Heart right ventricle (tissue), 16 donors: Measurements from ENCODE around the gene SVIP. TPM values are rescaled to one million over a fixed set of nuclear protein-coding genes. Genes with fewer than 3 reads are reported as not detected.

Experiments used
- ATAC-seq, 8 donors: fragments of 200-7000 bp; cut with Tn5 transposase; one replicate each; pipeline ENCODE4 v1.9.1; 2020; ENCODE audit warnings: mild to moderate bottlenecking in 8 of 8, moderate library complexity in 8 of 8, moderate number of reproducible peaks in 1 of 8
- DNase-seq, 2 donors: peaks; one replicate each; pipeline ENCODE4 v3.0.0-alpha.2; 2020
- H3K27ac ChIP-seq, 10 donors: fragments of 200-600 bp; sonication (generic) in 2 of 10; one replicate each; pipeline versions ENCODE4 v1.5.0 to v1.8.0; 2020 to 2022; ENCODE audit warnings: mild to moderate bottlenecking in 3 of 10
- H3K27me3 ChIP-seq, 7 donors: fragments of 200-600 bp; one replicate each; pipeline ENCODE4 v1.8.0; 2021 to 2022; ENCODE audit warnings: mild to moderate bottlenecking in 2 of 7
- H3K36me3 ChIP-seq, 9 donors: fragments of 200-600 bp; sonication (generic) in 1 of 9; one replicate each; pipeline versions ENCODE4 v1.5.0 to v1.8.0; 2020 to 2022; ENCODE audit warnings: mild to moderate bottlenecking in 2 of 9
- H3K4me1 ChIP-seq, 9 donors: fragments of 200-600 bp; sonication (generic) in 1 of 9; one replicate each; pipeline versions ENCODE4 v1.5.0 to v1.8.0; 2020 to 2022; ENCODE audit warnings: mild to moderate bottlenecking in 4 of 9
- H3K4me3 ChIP-seq, 10 donors: fragments of 200-600 bp; sonication (generic) in 2 of 10; one replicate each; pipeline versions ENCODE4 v1.5.0 to v1.8.0; 2020 to 2022; ENCODE audit warnings: mild to moderate bottlenecking in 7 of 10, moderate library complexity in 2 of 10
- H3K9me3 ChIP-seq, 11 donors: fragments of 200-600 bp in 10 of 11; sonication (generic) in 2 of 11; one replicate each; pipeline versions ENCODE4 v1.5.0 to v1.8.0; 2013 to 2022; ENCODE audit warnings: mild to moderate bottlenecking in 2 of 11, control low read depth in 1 of 11, moderate library complexity in 1 of 11
- WGBS, 2 donors: extraction: QIAGEN DNeasy Blood & Tissue Kit; methylation state at CpG; one replicate each; pipeline ENCODE4 v1.1.7; 2013; ENCODE audit warnings: inconsistent platforms in 1 of 2; 5-methylcytosine and 5-hydroxymethylcytosine counted together
- intact Hi-C, 10 donors: fragments of 100-400 bp; cut with DNase I; formaldehyde crosslinking; loops; one replicate each; pipeline versions ENCODE4 v1.11.1 to v1.14.2; 2022
- polyA plus RNA-seq, 2 donors: library from polyadenylated mRNA; stranded (reverse); fragments of 200-250 nt; gene quantifications; one replicate each; pipeline ENCODE4 v1.2.3, GENCODE V29; 2013
- total RNA-seq, 10 donors: library from RNA; stranded (reverse); fragmentation: NEBNext Ultra II Directional in 3 of 10; extraction: Animal tissue kit (Norgen Biotek cat#: 25700) in 3 of 10; gene quantifications; one replicate each; pipeline versions ENCODE4 v1.2.1 to v1.2.4, GENCODE V29; 2021 to 2023
- TF ChIP-seq, protein P1 (sequence below), 9 donors: fragments of 200-600 bp; sonication (generic) in 2 of 9; IDR thresholded peaks; one replicate each; pipeline versions ENCODE4 v1.5.0 to v1.8.0; 2021 to 2022; ENCODE audit warnings: antibody characterized with exemption in 9 of 9, mild to moderate bottlenecking in 5 of 9, moderate library complexity in 1 of 9
- donor health status: Arrhythmogenic right ventricular cardiomyopathy.
- donor health status: ischemic (EF 13 %, LVEDD 7.1; RV severe dilation, severe dysfunction).
- donor health status: healthy with polysubstance abuse.
- donor health status: DM: no; HTN: yes; CAD: no.
- donor health status: DM: no; HTN: no; CAD: no.
- donor health status: ischemic (EF 25% LVEDD 6.9; RV normal size, moderate dysfunction).
- donor health status: ischemic (EF 25% LVEDD 5.7; RV mildly dilated, moderate dysfunction).
- donor health status: healthy.
- donor health status: DM: yes; HTN: yes; CAD: no.
- donor health status: Ischemic cardiomyopathy.
- donor health status: ischemic (EF 35%, LVEDD 5.7; RV mildly dilated, moderate dysfunction).
- donor health status: nonischemic (EF 11% LVEDD 7.7; RV severe dilation, severe dysfunction).
- donor health status: DM: yes; HTN: yes; CAD: no.
- donor health status: PGD.
- donor health status: ischemic (EF 29% LVEDD 5.4; RV normal size, mild dysfunction).
- donor health status: nonischemic (EF 23%, LVEDD 6.1; RV moderate dilation, normal function).

Gene SVIP
- total and polyA plus RNA-seq, 12 donors, result 9.7 to 30.3 (median 24.1) TPM

DNA sequence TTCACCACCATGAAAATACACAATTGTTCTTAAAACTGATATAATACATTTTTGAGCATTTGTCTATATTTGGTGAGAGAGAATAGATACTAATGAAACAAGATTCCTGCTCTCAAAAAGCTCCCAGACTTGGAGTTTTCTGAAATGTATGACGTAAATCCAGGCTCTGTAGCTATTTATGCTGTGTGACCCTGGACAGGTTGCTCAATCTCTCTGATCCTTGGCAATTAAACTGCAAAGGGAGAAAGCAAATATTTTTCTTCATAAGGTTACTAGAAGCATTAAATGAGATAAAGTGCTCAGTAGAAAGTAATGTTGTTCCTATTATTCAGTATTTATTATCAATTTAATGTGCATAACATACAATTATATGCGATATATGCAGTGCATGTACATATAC lies 42.5 kb downstream of the SVIP start:
- no peak for DNase-seq
- H3K36me3 ChIP-seq, result no peaks in the 10 kb centered on the region
- intact Hi-C loops, result loop anchor here in 9 of 10 donors (1.0 to 10.0 kb wide), 6 partner anchors 162 to 455 kb away; partner anchors contain the start of genes SLC17A6 (in 2 of the 9) and FANCF (in 1 of the 9)
- ATAC-seq, result no peak
- H3K27ac ChIP-seq, result no peak overlapping the region
- peaks cover 0 to 4% (median 0%) of the 10 kb centered on the region in 9 donors for H3K4me1 ChIP-seq
- WGBS, 2 donors, result 69 to 76% methylated on average over 2 of the region's 2 CpGs
- TF ChIP-seq, protein P1, sequence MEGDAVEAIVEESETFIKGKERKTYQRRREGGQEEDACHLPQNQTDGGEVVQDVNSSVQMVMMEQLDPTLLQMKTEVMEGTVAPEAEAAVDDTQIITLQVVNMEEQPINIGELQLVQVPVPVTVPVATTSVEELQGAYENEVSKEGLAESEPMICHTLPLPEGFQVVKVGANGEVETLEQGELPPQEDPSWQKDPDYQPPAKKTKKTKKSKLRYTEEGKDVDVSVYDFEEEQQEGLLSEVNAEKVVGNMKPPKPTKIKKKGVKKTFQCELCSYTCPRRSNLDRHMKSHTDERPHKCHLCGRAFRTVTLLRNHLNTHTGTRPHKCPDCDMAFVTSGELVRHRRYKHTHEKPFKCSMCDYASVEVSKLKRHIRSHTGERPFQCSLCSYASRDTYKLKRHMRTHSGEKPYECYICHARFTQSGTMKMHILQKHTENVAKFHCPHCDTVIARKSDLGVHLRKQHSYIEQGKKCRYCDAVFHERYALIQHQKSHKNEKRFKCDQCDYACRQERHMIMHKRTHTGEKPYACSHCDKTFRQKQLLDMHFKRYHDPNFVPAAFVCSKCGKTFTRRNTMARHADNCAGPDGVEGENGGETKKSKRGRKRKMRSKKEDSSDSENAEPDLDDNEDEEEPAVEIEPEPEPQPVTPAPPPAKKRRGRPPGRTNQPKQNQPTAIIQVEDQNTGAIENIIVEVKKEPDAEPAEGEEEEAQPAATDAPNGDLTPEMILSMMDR (IDR thresholded peaks at IDR 0.05), result no peak
- peaks cover 0 to 5% (median 0%) of the 10 kb centered on the region in 11 donors for H3K9me3 ChIP-seq
- no peak overlapping the region for H3K4me3 ChIP-seq
- no peaks in the 10 kb centered on the region for H3K27me3 ChIP-seq

DNA sequence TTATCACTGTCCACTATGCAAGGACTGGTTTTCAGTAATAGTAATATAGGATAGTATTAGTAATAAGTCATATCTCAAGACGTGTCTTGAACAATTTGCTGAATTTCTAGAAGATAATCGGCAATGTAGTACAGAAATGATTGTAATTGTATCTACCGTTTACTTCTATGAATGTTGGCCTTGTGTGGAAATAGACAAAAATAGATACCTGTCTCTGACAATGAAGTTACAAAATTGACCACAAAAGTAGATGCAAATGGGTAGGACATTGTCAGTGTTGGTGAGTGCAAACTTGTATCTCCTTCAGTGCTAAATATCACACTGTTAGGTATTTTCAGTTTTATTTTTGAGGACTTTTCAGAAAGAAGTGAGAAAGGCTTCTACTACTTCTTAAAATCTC lies 43.1 kb downstream of the SVIP start:
- peaks cover 0 to 5% (median 0%) of the 10 kb centered on the region in 11 donors for H3K9me3 ChIP-seq
- no peak overlapping the region for H3K4me3 ChIP-seq
- intact Hi-C loops, result loop anchor here in 8 of 10 donors (2.0 to 10.0 kb wide), 5 partner anchors 162 to 454 kb away; partner anchors contain the start of genes SLC17A6 (in 2 of the 8) and FANCF (in 1 of the 8)
- TF ChIP-seq, protein P1 (IDR thresholded peaks at IDR 0.05), result no peak
- DNase-seq (no peak), ATAC-seq (no peak)
- no peaks in the 10 kb centered on the region for H3K27me3 ChIP-seq
- WGBS, 2 donors, result 81 to 84% methylated on average over 3 of the region's 3 CpGs
- H3K27ac ChIP-seq, result no peak overlapping the region
- H3K36me3 ChIP-seq, result no peaks in the 10 kb centered on the region
- peaks cover 0 to 4% (median 0%) of the 10 kb centered on the region in 9 donors for H3K4me1 ChIP-seq

DNA sequence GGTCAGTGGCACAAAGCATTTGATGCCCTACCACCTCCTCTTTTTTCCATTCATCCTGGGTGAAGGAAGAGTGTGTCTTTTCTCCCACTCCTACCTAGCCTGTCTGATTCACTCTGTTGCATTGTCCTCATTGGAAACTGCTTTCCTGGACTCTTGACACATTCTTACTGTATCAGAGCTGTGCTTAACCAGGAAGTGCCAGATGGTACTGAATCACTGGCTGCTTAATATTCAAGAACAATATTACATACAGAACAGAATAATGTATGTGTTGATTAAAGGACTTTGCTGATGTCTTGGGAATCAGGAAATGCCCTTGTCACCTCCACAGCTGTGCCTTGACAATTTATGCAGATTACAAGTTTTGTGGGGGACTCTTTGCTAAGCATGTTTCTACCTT lies 44.4 kb downstream of the SVIP start:
- Histone ChIP-seq H3K4me1 (peaks cover 0 to 4% (median 0%) of the 10 kb centered on the region in 9 donors), H3K9me3 (peaks cover 0 to 5% (median 0%) of the 10 kb centered on the region in 11 donors), H3K27ac (no peak overlapping the region), H3K27me3 (no peaks in the 10 kb centered on the region), H3K4me3 (no peak overlapping the region), H3K36me3 (no peaks in the 10 kb centered on the region)
- TF ChIP-seq, protein P1 (IDR thresholded peaks at IDR 0.05), result no peak
- ATAC-seq, result peak in 2 of 8 donors; percentile 55 to 68
- intact Hi-C loops, result loop anchor here in 6 of 10 donors (5.0 to 10.0 kb wide), 3 partner anchors 160 to 453 kb away; partner anchors contain the start of genes SLC17A6 (in 2 of the 6) and FANCF (in 1 of the 6)
- DNase-seq, result no peak

DNA sequence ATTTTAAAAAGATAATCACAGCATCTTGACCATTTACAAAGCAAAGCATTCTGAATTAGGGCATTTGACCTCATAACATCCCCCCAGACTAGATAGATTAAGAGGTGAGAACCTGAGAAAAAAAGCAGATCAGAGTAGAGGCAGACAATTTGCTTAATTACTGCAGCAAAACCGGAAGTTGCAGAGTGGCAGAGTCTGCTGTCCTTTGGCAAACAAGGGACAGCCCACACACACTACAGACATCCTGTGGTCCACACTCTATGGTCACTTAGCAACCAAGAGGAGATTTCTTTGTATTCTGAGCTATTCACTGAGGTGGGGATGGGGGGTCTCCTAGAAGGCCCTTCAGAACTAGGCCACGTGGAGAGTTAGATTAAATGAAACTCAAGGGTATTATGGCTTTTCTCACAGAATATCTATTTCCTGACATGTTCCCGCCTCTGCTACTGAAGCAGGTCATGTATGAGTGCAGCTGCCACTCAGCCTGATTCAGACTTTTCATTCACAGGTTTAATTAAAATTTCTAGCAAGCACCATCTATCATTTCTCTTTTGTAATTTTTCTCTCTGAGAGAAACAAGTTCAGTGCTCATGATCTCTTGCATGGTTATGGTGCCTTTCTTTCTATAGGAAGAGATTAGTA lies 48.5 kb downstream of the SVIP start:
- H3K27ac ChIP-seq, result no peak overlapping the region
- H3K27me3 ChIP-seq, result no peaks in the 10 kb centered on the region
- peaks cover 0 to 4% (median 0%) of the 10 kb centered on the region in 9 donors for H3K4me1 ChIP-seq
- ATAC-seq, result no peak
- H3K36me3 ChIP-seq, result no peaks in the 10 kb centered on the region
- 47 to 50% methylated on average over 3 of the region's 3 CpGs for WGBS, 2 donors
- intact Hi-C loops, result loop anchor here in 1 of 10 donors (10.0 kb wide), 1 partner anchor 156 kb away; the partner anchor contains the start of gene FANCF
- DNase-seq, result no peak
- H3K4me3 ChIP-seq, result no peak overlapping the region
- TF ChIP-seq, protein P1 (IDR thresholded peaks at IDR 0.05), result no peak
- H3K9me3 ChIP-seq, result peaks cover 0 to 5% (median 0%) of the 10 kb centered on the region in 11 donors
